Upper lobe of left lung (tissue), 4 donors: Measurements from ENCODE around the gene EGFR.

Experiments
- POLR2A ChIP-seq, 4 donors: fragments of 450-650 bp; IDR thresholded peaks; one replicate each; pipeline ENCODE4 v1.5.1; 2016 to 2017; ENCODE audit warnings: antibody characterized with exemption in 4 of 4, mild to moderate bottlenecking in 2 of 4
- POLR2AphosphoS5 ChIP-seq, 2 donors: sonication (generic); formaldehyde crosslinking; IDR thresholded peaks; one replicate each; pipeline ENCODE4 v1.5.1; 2017; ENCODE audit warnings: antibody characterized with exemption in 2 of 2
- TF ChIP-seq, protein P1 (sequence below), 6 experiments: fragments of 450-650 bp in 4 of 6; fragments of 200-600 bp in 2 of 6; sonication (generic) in 2 of 6; IDR thresholded peaks; one replicate each; pipeline ENCODE4 v1.5.1; 2016 to 2019; ENCODE audit warnings: antibody characterized with exemption in 6 of 6

DNA sequence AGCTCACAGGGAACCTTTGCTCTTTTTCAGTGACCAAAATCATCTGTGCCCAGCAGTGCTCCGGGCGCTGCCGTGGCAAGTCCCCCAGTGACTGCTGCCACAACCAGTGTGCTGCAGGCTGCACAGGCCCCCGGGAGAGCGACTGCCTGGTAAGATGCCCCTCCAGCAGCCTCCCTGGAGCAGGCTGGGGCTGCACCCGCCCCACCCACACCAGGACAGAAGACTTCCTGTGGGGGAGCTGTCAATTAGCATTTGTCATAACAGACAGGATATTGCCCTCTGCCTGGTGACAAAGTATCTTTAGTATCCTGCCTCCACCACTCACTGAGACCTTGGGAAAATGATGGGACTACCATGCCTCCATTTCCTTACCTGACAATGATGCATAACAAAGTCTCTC lies 133.7 kb downstream of the EGFR start:
- TF ChIP-seq, protein P1, sequence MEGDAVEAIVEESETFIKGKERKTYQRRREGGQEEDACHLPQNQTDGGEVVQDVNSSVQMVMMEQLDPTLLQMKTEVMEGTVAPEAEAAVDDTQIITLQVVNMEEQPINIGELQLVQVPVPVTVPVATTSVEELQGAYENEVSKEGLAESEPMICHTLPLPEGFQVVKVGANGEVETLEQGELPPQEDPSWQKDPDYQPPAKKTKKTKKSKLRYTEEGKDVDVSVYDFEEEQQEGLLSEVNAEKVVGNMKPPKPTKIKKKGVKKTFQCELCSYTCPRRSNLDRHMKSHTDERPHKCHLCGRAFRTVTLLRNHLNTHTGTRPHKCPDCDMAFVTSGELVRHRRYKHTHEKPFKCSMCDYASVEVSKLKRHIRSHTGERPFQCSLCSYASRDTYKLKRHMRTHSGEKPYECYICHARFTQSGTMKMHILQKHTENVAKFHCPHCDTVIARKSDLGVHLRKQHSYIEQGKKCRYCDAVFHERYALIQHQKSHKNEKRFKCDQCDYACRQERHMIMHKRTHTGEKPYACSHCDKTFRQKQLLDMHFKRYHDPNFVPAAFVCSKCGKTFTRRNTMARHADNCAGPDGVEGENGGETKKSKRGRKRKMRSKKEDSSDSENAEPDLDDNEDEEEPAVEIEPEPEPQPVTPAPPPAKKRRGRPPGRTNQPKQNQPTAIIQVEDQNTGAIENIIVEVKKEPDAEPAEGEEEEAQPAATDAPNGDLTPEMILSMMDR (IDR thresholded peaks at IDR 0.05): no peak
- TF ChIP-seq POLR2A (IDR thresholded peaks at IDR 0.05): no peak
- no peak for TF ChIP-seq POLR2AphosphoS5 (IDR thresholded peaks at IDR 0.05)
